Right atrium auricular region (tissue), 2 donors: ENCODE results near the gene LITAF. TPM values are rescaled to one million over a fixed set of nuclear protein-coding genes. Genes with fewer than 3 reads are reported as not detected.
A peak's percentile ranks its signal among the peaks of the same experiment; 100 is the strongest.
"Not testable (repeated sequence)": the region's sequence is repeated elsewhere in the genome, so short reads cannot be mapped to it uniquely, and the experiment has no call there.

Experiments
- DNase-seq: peaks from one replicate; pipeline ENCODE4 v3.0.0-alpha.2; 2019; ENCODE audit warnings: low spot score
- H3K27ac ChIP-seq, 2 donors: fragments of 200-600 bp; sonication (generic); 1 replicate in 1 of 2; 2 replicates in 1 of 2; pipeline ENCODE4 v1.5.1; 2016 to 2019
- H3K27me3 ChIP-seq, 2 donors: fragments of 200-600 bp; sonication (generic); one replicate each; pipeline versions ENCODE4 v1.5.1 to v1.6.0; 2017 to 2019
- H3K36me3 ChIP-seq: fragments of 200-600 bp; sonication (generic); one replicate; pipeline ENCODE4 v1.5.1; 2016
- H3K4me1 ChIP-seq, 2 donors: fragments of 200-600 bp; sonication (generic); one replicate each; pipeline versions ENCODE4 v1.5.1 to v1.6.0; 2017 to 2019
- H3K4me3 ChIP-seq, 2 donors: fragments of 200-600 bp; sonication (generic); 1 replicate in 1 of 2; 2 replicates in 1 of 2; pipeline ENCODE4 v1.5.1; 2017 to 2019; ENCODE audit warnings: mild to moderate bottlenecking in 1 of 2, moderate library complexity in 1 of 2
- H3K9me3 ChIP-seq, 2 donors: fragments of 200-600 bp; sonication (generic); one replicate each; pipeline ENCODE4 v1.5.1; 2019
- total RNA-seq, 2 donors: library from RNA; depleted of rRNA; stranded (reverse); fragments of >200 nt; gene quantifications; one replicate each; pipeline ENCODE4 v1.1.0, GENCODE V29; 2016
- TF ChIP-seq, protein P1 (sequence below), 2 donors: fragments of 200-600 bp; sonication (generic); IDR thresholded peaks; one replicate each; pipeline ENCODE4 v1.5.1; 2019; ENCODE audit warnings: antibody characterized with exemption in 2 of 2

The LITAF gene
- total RNA-seq, 2 donors from 2014 or later, result 48.1 to 50.7 TPM

DNA sequence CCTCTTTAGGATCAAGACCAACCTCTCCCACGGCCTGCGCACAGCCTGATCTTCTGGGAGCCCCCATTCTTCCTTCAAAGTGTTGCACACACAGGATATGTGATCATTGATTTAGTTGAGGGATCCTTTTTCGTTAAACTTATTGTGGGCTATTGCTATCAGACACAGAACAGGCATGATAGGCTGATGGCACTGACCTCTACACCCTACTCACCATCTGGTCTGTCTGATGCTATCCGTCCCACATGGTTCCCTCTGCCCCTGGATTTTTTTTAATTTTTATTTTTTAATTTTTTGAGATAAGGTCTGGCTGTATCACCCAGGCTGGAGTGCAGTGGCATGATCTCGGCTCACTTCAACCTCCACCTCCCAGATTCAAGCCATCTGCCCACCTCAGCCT is 19.2 kb upstream of the LITAF start:
- DNase-seq, result no peak
- Histone ChIP-seq H3K36me3 (no peaks in the 10 kb centered on the region), H3K4me3 (no peak overlapping the region), H3K27ac (no peak overlapping the region), H3K27me3 (no peaks in the 10 kb centered on the region), H3K9me3 (no peaks in the 10 kb centered on the region), H3K4me1 (peaks cover 0 to 11% of the 10 kb centered on the region in 2 donors)
- TF ChIP-seq, protein P1, sequence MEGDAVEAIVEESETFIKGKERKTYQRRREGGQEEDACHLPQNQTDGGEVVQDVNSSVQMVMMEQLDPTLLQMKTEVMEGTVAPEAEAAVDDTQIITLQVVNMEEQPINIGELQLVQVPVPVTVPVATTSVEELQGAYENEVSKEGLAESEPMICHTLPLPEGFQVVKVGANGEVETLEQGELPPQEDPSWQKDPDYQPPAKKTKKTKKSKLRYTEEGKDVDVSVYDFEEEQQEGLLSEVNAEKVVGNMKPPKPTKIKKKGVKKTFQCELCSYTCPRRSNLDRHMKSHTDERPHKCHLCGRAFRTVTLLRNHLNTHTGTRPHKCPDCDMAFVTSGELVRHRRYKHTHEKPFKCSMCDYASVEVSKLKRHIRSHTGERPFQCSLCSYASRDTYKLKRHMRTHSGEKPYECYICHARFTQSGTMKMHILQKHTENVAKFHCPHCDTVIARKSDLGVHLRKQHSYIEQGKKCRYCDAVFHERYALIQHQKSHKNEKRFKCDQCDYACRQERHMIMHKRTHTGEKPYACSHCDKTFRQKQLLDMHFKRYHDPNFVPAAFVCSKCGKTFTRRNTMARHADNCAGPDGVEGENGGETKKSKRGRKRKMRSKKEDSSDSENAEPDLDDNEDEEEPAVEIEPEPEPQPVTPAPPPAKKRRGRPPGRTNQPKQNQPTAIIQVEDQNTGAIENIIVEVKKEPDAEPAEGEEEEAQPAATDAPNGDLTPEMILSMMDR (IDR thresholded peaks at IDR 0.05), result no peak

- no peak for DNase-seq
- H3K4me1 ChIP-seq, result peaks cover 0 to 11% of the 10 kb centered on the region in 2 donors
- no peak overlapping the region for H3K4me3 ChIP-seq
- H3K9me3 ChIP-seq, result no peaks in the 10 kb centered on the region
- H3K27me3 ChIP-seq, result no peaks in the 10 kb centered on the region
- TF ChIP-seq, protein P1 (IDR thresholded peaks at IDR 0.05), result no peak
- H3K27ac ChIP-seq, result peak overlapping the region in 1 of 2 donors; percentile 61
- no peaks in the 10 kb centered on the region for H3K36me3 ChIP-seq
Measured at GRCh38 chr16:11605564-11605886, 18.8 kb upstream of the LITAF start.

DNA sequence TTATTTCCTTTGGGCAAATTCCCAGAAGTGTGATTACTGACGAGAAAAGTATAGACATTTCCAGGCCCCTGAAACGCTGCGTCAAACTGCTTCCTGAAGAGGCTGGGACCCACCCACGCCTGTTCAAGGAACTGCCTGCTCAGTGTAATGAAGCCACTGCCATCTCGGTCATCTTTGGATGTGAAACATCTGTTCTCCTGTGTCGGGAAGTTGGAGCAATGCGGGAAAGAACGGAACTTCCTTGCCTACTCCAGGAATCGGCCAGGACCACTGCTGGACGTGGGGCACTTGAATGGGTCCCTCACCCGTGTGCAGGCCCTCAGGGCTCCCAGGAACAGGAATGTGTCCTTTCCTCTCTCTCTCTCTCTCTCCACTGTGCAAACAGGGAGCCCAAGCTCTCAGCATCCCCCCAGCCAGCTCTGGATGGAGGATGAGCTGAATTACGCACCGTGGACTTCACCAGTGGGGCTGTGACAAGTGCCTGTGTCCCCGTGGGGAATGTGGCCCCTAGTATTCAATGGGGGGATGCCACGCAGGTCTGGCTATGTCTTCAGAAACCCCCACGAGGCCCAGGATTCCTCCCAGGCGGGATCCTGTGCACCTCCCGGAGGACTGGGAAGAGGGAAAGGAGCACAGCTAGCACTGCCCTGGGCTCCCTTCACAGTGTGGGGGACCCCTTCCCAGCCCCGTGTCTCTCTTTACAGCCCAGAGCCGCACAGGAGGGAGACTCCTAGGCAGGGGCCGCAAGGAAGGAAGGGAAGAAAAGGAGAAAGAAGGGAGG is 18.3 kb upstream of the LITAF start:
- TF ChIP-seq, protein P1 (IDR thresholded peaks at IDR 0.05), result no peak
- Histone ChIP-seq H3K27ac (peak overlapping the region; percentile 37 to 61), H3K4me3 (no peak overlapping the region)

GRCh38 chr16:11604296-11604695 is 17.6 kb upstream of the LITAF start:
- not testable (repeated sequence) for H3K9me3 ChIP-seq, DNase-seq, H3K36me3 ChIP-seq, H3K27me3 ChIP-seq, H3K4me3 ChIP-seq
- Histone ChIP-seq H3K4me1 (peaks cover 0 to 11% of the 10 kb centered on the region in 2 donors), H3K27ac (peak overlapping the region; percentile 37 to 58)

More for the DNA sequence above, 18.3 kb upstream of the LITAF start:
- no peaks in the 10 kb centered on the region for H3K27me3 ChIP-seq
- H3K36me3 ChIP-seq, result no peaks in the 10 kb centered on the region
- H3K9me3 ChIP-seq, result no peaks in the 10 kb centered on the region
- peak; percentile 81 for DNase-seq
- peaks cover 0 to 11% of the 10 kb centered on the region in 2 donors for H3K4me1 ChIP-seq

DNA sequence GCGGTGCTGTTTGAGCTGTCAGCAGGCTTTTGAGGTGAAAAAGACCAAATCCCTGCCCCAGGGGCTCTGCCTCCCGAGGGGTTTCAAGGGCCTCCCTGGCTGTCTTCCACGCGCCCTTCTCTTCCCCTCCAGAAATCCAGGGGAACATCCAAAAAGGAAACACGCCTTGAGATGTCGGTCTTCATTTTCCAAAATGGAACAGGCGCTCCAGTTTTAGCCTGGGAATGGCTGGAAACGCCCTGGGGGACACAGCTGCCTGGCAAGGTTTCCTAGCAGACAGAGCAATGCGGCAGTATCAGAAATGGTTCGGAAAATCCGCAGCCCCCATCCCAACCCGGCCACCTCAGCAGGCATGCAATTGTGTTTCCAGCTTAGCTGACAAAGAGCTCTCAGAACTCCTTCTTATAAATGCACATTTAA is 16.6 kb upstream of the LITAF start:
- H3K9me3 ChIP-seq, result no peaks in the 10 kb centered on the region
- no peaks in the 10 kb centered on the region for H3K36me3 ChIP-seq
- TF ChIP-seq, protein P1 (IDR thresholded peaks at IDR 0.05), result no peak
- no peaks in the 10 kb centered on the region for H3K27me3 ChIP-seq
- peak overlapping the region in 1 of 2 donors; percentile 37 for H3K27ac ChIP-seq
- peaks cover 0 to 11% of the 10 kb centered on the region in 2 donors for H3K4me1 ChIP-seq
- H3K4me3 ChIP-seq, result no peak overlapping the region
- DNase-seq, result no peak

DNA sequence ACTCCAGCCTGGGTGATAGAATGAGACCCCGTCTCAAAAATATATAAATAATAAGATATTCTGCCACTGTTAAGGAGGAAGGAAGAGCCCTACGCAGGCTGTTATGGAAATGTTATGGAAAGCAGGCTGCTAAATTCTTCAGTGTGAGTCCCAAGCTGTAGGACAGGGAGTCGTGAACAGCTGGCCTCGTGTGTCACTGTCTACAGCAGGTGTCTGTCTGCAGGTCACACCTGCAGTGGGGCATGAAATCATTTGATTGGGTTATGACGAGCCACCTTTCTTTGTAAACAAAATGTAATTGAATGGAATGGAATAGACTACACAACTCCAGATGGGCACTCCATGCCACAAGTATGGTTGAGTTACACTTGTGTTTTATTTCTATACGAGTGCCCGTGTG is 15.6 kb upstream of the LITAF start:
- H3K9me3 ChIP-seq, result no peaks in the 10 kb centered on the region

More for the DNA sequence above, 15.6 kb upstream of the LITAF start:
- Histone ChIP-seq H3K27me3 (no peaks in the 10 kb centered on the region), H3K27ac (no peak overlapping the region), H3K4me3 (no peak overlapping the region), H3K36me3 (no peaks in the 10 kb centered on the region), H3K4me1 (peaks cover 0 to 17% of the 10 kb centered on the region in 2 donors)
- TF ChIP-seq, protein P1 (IDR thresholded peaks at IDR 0.05), result no peak
- no peak for DNase-seq
